T-cell (primary cell): Measurements from ENCODE around the gene ARHGAP28. TPM values are rescaled to one million over a fixed set of nuclear protein-coding genes. Genes with fewer than 3 reads are reported as not detected.
"Not testable (repeated sequence)": the region's sequence is repeated elsewhere in the genome, so short reads cannot be mapped to it uniquely, and the experiment has no call there.

ENCODE experiments used
- ATAC-seq, 4 experiments: fragments of 200-7000 bp in 3 of 4; fragments of 150-1000 bp in 1 of 4; cut with Tn5 transposase; replicated peaks in 1 of 4; 1 replicate in 3 of 4; 2 replicates in 1 of 4; pipeline ENCODE4 v1.10.0; 2021; ENCODE audit warnings: moderate library complexity in 3 of 4, mild to moderate bottlenecking in 2 of 4, moderate number of reproducible peaks in 1 of 4
- CTCF ChIA-PET, 2 donors: fragments of 300-600 bp; sonication (Branson Sonifier 250); formaldehyde crosslinking; loops; one replicate each; lab custom pipeline; 2022; ENCODE audit warnings: antibody characterized with exemption in 2 of 2; lab: Charles Lee
- POLR2A ChIA-PET, 2 donors: fragments of 300-600 bp; sonication (Branson Sonifier 250); formaldehyde crosslinking; loops; one replicate each; lab custom pipeline; 2022; ENCODE audit warnings: antibody characterized with exemption in 2 of 2; lab: Charles Lee
- DNase-seq, 35 experiments: peaks; one replicate each; pipeline versions ENCODE4 v3.0.0 to v3.0.0-alpha.2; 2013 to 2023
- H3K27ac ChIP-seq: one replicate; pipeline ENCODE4 v1.5.1; 2013; ENCODE audit warnings: low read length
- H3K27me3 ChIP-seq, 2 experiments: replicated peaks in 1 of 2; 1 replicate in 1 of 2; 2 replicates in 1 of 2; pipeline versions ENCODE4 v1.6.1 to v1.7.0; 2013; ENCODE audit warnings: low read length in 1 of 2, mixed read lengths in 1 of 2; ENCODE audit not compliant: control insufficient read depth in 2 of 2, insufficient read depth in 2 of 2; ENCODE audit errors: extremely low read depth in 1 of 2
- H3K36me3 ChIP-seq, 2 donors: 1 replicate in 1 of 2; 2 replicates in 1 of 2; pipeline versions ENCODE4 v1.6.1 to v1.7.0; 2013; ENCODE audit warnings: low read length in 1 of 2; ENCODE audit not compliant: control insufficient read depth in 2 of 2, insufficient read depth in 1 of 2; ENCODE audit errors: extremely low read depth in 1 of 2
- H3K4me1 ChIP-seq, 2 experiments: 1 replicate in 1 of 2; 2 replicates in 1 of 2; pipeline versions ENCODE4 v1.6.1 to v1.7.0; 2013; ENCODE audit warnings: low read length in 2 of 2, mixed read lengths in 1 of 2; ENCODE audit not compliant: insufficient read depth in 2 of 2, control insufficient read depth in 1 of 2; ENCODE audit errors: extremely low read depth in 1 of 2
- H3K4me3 ChIP-seq, 2 donors: 1 replicate in 1 of 2; 2 replicates in 1 of 2; pipeline versions ENCODE4 v1.5.1 to v1.7.0; 2013; ENCODE audit warnings: mild to moderate bottlenecking in 2 of 2, low read length in 1 of 2, moderate library complexity in 1 of 2; ENCODE audit not compliant: control insufficient read depth in 1 of 2; ENCODE audit errors: extremely low read depth in 1 of 2
- H3K9me3 ChIP-seq: 2 replicates; pipeline ENCODE4 v1.7.0; 2013
- H3K27ac Mint-ChIP-seq, 2 donors: one replicate each; pipeline ENCODE4 v1.8.0; 2020 to 2021; ENCODE audit warnings: mild to moderate bottlenecking in 2 of 2, mixed read lengths in 2 of 2
- H3K27me3 Mint-ChIP-seq, 2 donors: one replicate each; pipeline ENCODE4 v1.8.0; 2021 to 2022; ENCODE audit warnings: mixed read lengths in 2 of 2
- H3K36me3 Mint-ChIP-seq: one replicate; pipeline ENCODE4 v1.8.0; 2021; ENCODE audit warnings: mixed read lengths
- H3K4me1 Mint-ChIP-seq, 3 donors: one replicate each; pipeline ENCODE4 v1.8.0; 2020 to 2022; ENCODE audit warnings: mixed read lengths in 3 of 3, mild to moderate bottlenecking in 1 of 3
- H3K4me3 Mint-ChIP-seq, 3 donors: one replicate each; pipeline ENCODE4 v1.8.0; 2020 to 2022; ENCODE audit warnings: mild to moderate bottlenecking in 3 of 3, mixed read lengths in 3 of 3, moderate library complexity in 3 of 3
- H3K9me3 Mint-ChIP-seq, 3 donors: one replicate each; pipeline ENCODE4 v1.8.0; 2020 to 2022; ENCODE audit warnings: mixed read lengths in 3 of 3
- WGBS: methylation state at CpG from one replicate; pipeline ENCODE4 v1.1.5; 2013; ENCODE audit warnings: missing lambda C conversion rate; ENCODE audit not compliant: insufficient coverage; 5-methylcytosine and 5-hydroxymethylcytosine counted together
- total RNA-seq, 35 experiments: library from RNA in 6 of 35; stranded (reverse) in 6 of 35; fragments of 120-200 nt in 1 of 35; gene quantifications; one replicate each; pipeline versions ENCODE4 v1.2.1 to v1.2.4 and lab custom pipeline; 2013 to 2026

Gene ARHGAP28
- total RNA-seq, 5 donors from 2014 or later (not counting 1 experiment from before 2014, with no cell fraction given): 0.29 TPM; not detected in 4

DNA sequence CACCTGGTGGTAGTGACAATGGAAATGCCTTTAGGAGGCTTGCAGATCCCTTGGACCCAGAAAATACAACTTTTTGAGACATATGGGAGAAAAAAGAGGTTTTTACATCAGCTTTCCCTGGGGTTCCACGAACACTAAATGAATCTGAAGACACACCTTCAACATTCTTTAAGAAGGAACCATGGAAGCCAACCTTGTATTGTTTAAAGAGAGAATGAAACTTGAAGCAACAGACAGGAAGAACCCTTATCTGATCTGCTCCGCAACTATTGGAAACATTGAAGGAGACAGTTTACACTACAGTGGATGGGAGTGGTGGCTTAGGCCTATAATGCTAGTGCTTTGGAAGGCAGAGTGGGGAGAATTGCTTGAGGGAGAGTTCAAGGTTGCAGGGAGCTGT is 197.6 kb downstream of the ARHGAP28 start:
- H3K4me3 Mint-ChIP-seq: no peak overlapping the region
- 91% methylated on average over 1 of the region's 2 CpGs for WGBS

DNA sequence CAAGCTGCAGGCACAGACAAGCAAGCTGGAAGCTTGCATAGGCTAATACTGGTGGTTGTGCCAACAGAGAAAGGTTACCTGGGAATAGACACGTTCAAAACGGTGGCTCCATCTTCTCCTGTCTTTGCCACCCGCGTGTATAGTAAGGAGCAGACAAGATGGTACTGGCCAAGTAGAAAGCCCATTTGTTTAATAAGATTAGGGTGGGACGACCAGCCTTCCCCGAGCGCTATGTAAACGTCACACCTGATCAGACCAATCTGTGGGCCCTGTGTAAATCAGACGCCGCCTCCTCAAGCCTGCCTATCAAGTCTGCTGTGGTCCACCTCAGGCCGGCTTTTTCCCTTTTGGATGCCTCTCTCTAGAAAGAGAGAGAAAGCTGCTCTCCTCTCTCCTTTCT is 198.8 kb downstream of the ARHGAP28 start:
- CTCF ChIA-PET: no interaction called here
- H3K27me3 Mint-ChIP-seq: no peaks in the 10 kb centered on the region
- ATAC-seq (no peak), DNase-seq (no peak)
- 92% methylated on average over 5 of the region's 11 CpGs for WGBS
- Histone ChIP-seq H3K27me3 (no peaks in the 10 kb centered on the region), H3K4me3 (no peak overlapping the region), H3K27ac (no peak overlapping the region), H3K4me1 (no peaks in the 10 kb centered on the region), H3K9me3 (no peaks in the 10 kb centered on the region), H3K36me3 (no peaks in the 10 kb centered on the region)
- H3K36me3 Mint-ChIP-seq: no peaks in the 10 kb centered on the region
- H3K27ac Mint-ChIP-seq: no peak overlapping the region
- no peaks in the 10 kb centered on the region for H3K4me1 Mint-ChIP-seq
- no peak overlapping the region for H3K4me3 Mint-ChIP-seq
- POLR2A ChIA-PET: no interaction called here
- peaks cover 5 to 14% (median 10%) of the 10 kb centered on the region in 3 donors for H3K9me3 Mint-ChIP-seq

More for the DNA sequence above, 197.6 kb downstream of the ARHGAP28 start:
- Histone ChIP-seq H3K27ac (no peak overlapping the region), H3K4me1 (no peaks in the 10 kb centered on the region), H3K36me3 (no peaks in the 10 kb centered on the region), H3K9me3 (no peaks in the 10 kb centered on the region), H3K4me3 (no peak overlapping the region), H3K27me3 (no peaks in the 10 kb centered on the region)
- Mint-ChIP-seq H3K4me1 (no peaks in the 10 kb centered on the region), H3K36me3 (no peaks in the 10 kb centered on the region), H3K27ac (no peak overlapping the region), H3K9me3 (peaks cover 7 to 16% (median 10%) of the 10 kb centered on the region in 3 donors), H3K27me3 (no peaks in the 10 kb centered on the region)
- DNase-seq (no peak), ATAC-seq (no peak)
- ChIA-PET CTCF (no interaction called here), POLR2A (no interaction called here)

DNA sequence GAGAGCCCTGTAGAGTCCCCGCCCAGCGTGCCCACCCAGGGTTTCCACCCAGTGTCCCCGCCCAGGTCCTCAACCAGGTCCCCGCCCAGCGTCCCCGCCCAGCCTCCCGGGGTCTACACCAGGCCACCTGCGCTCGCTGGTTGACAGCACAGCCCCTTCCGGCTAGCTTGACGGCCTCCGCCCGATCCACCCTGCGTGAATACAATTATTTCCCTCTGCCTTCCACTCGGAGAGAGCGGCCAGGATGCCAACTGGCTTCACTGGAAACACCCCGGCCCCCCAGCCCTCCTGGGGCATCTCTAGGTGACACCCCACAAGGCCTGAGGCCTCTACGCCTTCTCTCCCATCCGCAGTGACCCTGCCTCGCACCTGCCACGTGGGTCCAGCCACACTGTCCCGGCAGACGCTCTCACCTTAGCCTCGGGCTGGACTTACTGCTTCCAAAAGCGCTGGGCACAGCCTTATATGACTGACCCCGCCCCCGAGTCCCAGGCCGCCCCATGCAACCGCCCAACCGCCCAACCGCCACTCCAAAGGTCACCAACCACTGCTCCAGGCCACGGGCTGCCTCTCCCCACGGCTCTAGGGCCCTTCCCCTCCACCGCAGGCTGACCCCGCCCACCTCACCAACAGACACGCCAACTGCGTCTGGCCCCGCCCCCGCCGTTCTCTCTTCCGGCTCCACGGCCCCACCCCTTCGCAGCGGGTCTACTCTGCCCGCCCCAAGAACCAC is 200.0 kb downstream of the ARHGAP28 start:
- Mint-ChIP-seq H3K9me3 (peaks cover 2 to 12% (median 10%) of the 10 kb centered on the region in 3 donors), H3K27ac (no peak overlapping the region), H3K4me3 (no peak overlapping the region), H3K36me3 (no peaks in the 10 kb centered on the region), H3K4me1 (no peaks in the 10 kb centered on the region), H3K27me3 (no peaks in the 10 kb centered on the region)
- ChIA-PET CTCF (no interaction called here), POLR2A (no interaction called here)
- no peaks in the 10 kb centered on the region for H3K4me1 ChIP-seq
- H3K27ac ChIP-seq: no peak overlapping the region
- WGBS: 88% methylated on average over 36 of the region's 45 CpGs
- H3K4me3 ChIP-seq: no peak overlapping the region
- peak in 1 of 4 experiments; percentile 16 for ATAC-seq
- H3K9me3 ChIP-seq: no peaks in the 10 kb centered on the region
- H3K27me3 ChIP-seq: no peaks in the 10 kb centered on the region
- no peaks in the 10 kb centered on the region for H3K36me3 ChIP-seq
- no peak for DNase-seq

DNA sequence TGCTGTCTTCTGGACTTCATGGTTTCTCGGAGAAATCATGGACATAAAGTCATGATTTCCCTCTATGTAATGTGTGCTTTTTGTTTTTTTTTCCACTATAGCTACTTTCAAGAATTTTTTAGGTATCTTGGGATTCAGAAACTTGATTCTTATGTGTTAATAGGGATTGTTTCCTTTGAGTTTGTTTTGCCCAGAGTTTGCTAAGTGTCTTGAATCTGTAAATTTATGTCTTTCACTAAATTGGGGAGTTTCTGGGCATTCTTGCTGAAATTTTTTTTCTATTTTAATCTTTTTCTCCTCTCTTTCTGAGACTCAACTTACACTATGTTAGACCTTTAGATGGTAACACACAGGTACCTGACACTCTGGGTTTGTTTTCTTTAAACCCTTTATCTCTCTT is 205.3 kb downstream of the ARHGAP28 start:
- Mint-ChIP-seq H3K4me3 (no peak overlapping the region), H3K9me3 (peaks cover 2 to 12% (median 6%) of the 10 kb centered on the region in 3 donors), H3K27me3 (peaks cover 4 to 10% of the 10 kb centered on the region in 2 donors), H3K4me1 (no peaks in the 10 kb centered on the region), H3K36me3 (no peaks in the 10 kb centered on the region), H3K27ac (no peak overlapping the region)
- Histone ChIP-seq H3K27me3 (no peaks in the 10 kb centered on the region), H3K36me3 (no peaks in the 10 kb centered on the region), H3K4me1 (no peaks in the 10 kb centered on the region), H3K9me3 (no peaks in the 10 kb centered on the region), H3K4me3 (no peak overlapping the region), H3K27ac (no peak overlapping the region)
- CTCF ChIA-PET: no interaction called here
- ATAC-seq: no peak
- DNase-seq: no peak
- WGBS: no CpG with 5 or more reads among the region's 1 CpG
- POLR2A ChIA-PET: no interaction called here

DNA sequence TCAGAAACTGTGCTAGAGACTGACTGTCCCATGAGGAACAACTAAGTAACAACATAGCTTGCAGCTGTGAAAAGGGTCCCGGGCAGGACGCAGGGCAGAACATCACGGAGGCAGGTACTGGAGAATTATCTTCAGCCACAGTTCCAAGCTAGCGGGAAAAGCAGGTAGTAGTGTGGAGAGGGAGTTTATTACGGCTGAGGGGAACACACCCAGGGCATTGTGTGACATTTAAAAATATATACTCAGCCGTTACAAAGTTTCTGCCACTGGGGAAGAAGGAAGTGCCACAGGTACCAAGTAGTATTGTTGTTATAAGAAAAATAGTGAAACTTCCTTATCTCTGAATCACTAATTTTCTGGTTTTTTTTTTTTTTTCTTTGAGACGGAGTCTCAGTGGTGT is 208.5 kb downstream of the ARHGAP28 start:
- ATAC-seq (no peak), DNase-seq (no peak)
- peaks cover 0 to 2% of the 10 kb centered on the region in 2 experiments for H3K27me3 ChIP-seq
- Mint-ChIP-seq H3K9me3 (peaks cover 0 to 6% (median 0%) of the 10 kb centered on the region in 3 donors), H3K36me3 (no peaks in the 10 kb centered on the region), H3K27ac (no peak overlapping the region), H3K4me3 (no peak overlapping the region), H3K27me3 (peaks cover 4 to 10% of the 10 kb centered on the region in 2 donors), H3K4me1 (no peaks in the 10 kb centered on the region)
- no peaks in the 10 kb centered on the region for H3K9me3 ChIP-seq
- ChIA-PET POLR2A (no interaction called here), CTCF (no interaction called here)
- no peak overlapping the region for H3K27ac ChIP-seq
- H3K4me1 ChIP-seq: no peaks in the 10 kb centered on the region
- WGBS: no CpG with 5 or more reads among the region's 7 CpGs
- H3K4me3 ChIP-seq: no peak overlapping the region
- H3K36me3 ChIP-seq: no peaks in the 10 kb centered on the region

DNA sequence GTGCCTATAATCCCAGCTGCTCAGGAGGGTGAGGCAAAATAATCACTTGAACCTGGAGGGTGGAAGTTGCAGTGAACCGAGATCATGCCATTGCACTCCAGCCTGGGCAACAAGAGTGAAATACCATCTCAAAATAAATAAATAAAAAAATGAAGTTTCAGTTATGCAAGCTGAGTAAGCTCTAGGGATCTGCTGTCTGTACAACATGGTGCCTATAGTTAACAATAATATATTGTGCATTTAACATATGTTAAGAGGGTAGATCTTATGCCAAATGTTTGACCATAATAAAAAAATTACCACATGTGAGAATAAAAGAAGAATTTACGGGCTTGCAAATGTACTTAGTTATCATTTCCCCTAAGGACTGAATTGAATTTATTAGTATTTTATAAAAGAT is 208.9 kb downstream of the ARHGAP28 start:
- H3K27me3 ChIP-seq, H3K36me3 ChIP-seq, H3K9me3 Mint-ChIP-seq, H3K4me1 Mint-ChIP-seq, H3K27ac ChIP-seq, H3K4me3 ChIP-seq, H3K4me1 ChIP-seq, CTCF ChIA-PET, H3K9me3 ChIP-seq, H3K27ac Mint-ChIP-seq, H3K4me3 Mint-ChIP-seq, DNase-seq, ATAC-seq, H3K36me3 Mint-ChIP-seq, POLR2A ChIA-PET: not testable (repeated sequence)
- WGBS: no CpG with 5 or more reads among the region's 2 CpGs
- peaks cover 4 to 10% of the 10 kb centered on the region in 2 donors for H3K27me3 Mint-ChIP-seq
